Keratinocyte (primary cell): ENCODE measurements around the gene PSMB1. TPM values are rescaled to one million over a fixed set of nuclear protein-coding genes. Genes with fewer than 3 reads are reported as not detected.
"Not testable (repeated sequence)": the region's sequence is repeated elsewhere in the genome, so short reads cannot be mapped to it uniquely, and the experiment has no call there.

ENCODE experiments used
- DNase-seq: peaks from one replicate; pipeline ENCODE4 v3.0.0-alpha.2; 2011; ENCODE audit warnings: low read depth, missing footprints, low spot score
- FAIRE-seq: peaks from 2 replicates; lab custom pipeline; 2011; peaks lifted over from hg19 to GRCh38; lab: Jason Lieb, UNC
- H2AFZ ChIP-seq: 2 replicates; pipeline ENCODE4 v1.6.0; 2012; ENCODE audit warnings: low read length, control low read depth, inconsistent platforms; ENCODE audit not compliant: control insufficient read depth
- H3K27ac ChIP-seq: 2 replicates; pipeline ENCODE4 v1.5.1; 2011; ENCODE audit warnings: low read length; ENCODE audit not compliant: control insufficient read depth, insufficient read depth
- H3K27me3 ChIP-seq: 3 replicates; pipeline ENCODE4 v1.6.0; 2011; ENCODE audit warnings: low read length; ENCODE audit not compliant: control insufficient read depth, insufficient read depth; ENCODE audit errors: extremely low read depth
- H3K36me3 ChIP-seq, 2 experiments: 2 replicates in 1 of 2; 3 replicates in 1 of 2; pipeline ENCODE4 v1.5.1; 2011; ENCODE audit warnings: low read length in 2 of 2, mild to moderate bottlenecking in 1 of 2; ENCODE audit not compliant: control insufficient read depth in 2 of 2, insufficient read depth in 2 of 2; ENCODE audit errors: extremely low read depth in 1 of 2
- H3K4me1 ChIP-seq: 3 replicates; pipeline ENCODE4 v1.5.1; 2011; ENCODE audit warnings: low read length; ENCODE audit not compliant: control insufficient read depth, insufficient read depth; ENCODE audit errors: extremely low read depth
- H3K4me2 ChIP-seq: 3 replicates; pipeline ENCODE4 v1.6.0; 2011; ENCODE audit warnings: low read depth, low read length; ENCODE audit not compliant: control insufficient read depth, insufficient read depth; ENCODE audit errors: extremely low read depth
- H3K4me3 ChIP-seq, 3 experiments: fragments of 200-600 bp in 1 of 3; sonication (generic) in 1 of 3; 2 replicates in 2 of 3; 3 replicates in 1 of 3; pipeline ENCODE4 v1.5.1; 2011 to 2016; ENCODE audit warnings: low read length in 3 of 3, mild to moderate bottlenecking in 3 of 3, control low read depth in 2 of 3, inconsistent platforms in 1 of 3, low read depth in 1 of 3, mixed read lengths in 1 of 3, mixed run types in 1 of 3, moderate library complexity in 1 of 3; ENCODE audit not compliant: control insufficient read depth in 2 of 3, insufficient read depth in 2 of 3; ENCODE audit errors: extremely low read depth in 1 of 3
- H3K79me2 ChIP-seq: 2 replicates; pipeline ENCODE4 v1.6.0; 2012; ENCODE audit warnings: low read length; ENCODE audit not compliant: control insufficient read depth, insufficient read depth
- H3K9ac ChIP-seq: 3 replicates; pipeline ENCODE4 v1.6.0; 2011; ENCODE audit warnings: low read length; ENCODE audit not compliant: control insufficient read depth, insufficient read depth; ENCODE audit errors: extremely low read depth
- H3K9me1 ChIP-seq: 3 replicates; pipeline ENCODE4 v1.6.0; 2011; ENCODE audit warnings: low read length; ENCODE audit not compliant: control insufficient read depth, insufficient read depth; ENCODE audit errors: extremely low read depth
- H3K9me3 ChIP-seq: 2 replicates; pipeline ENCODE4 v1.5.1; 2012; ENCODE audit warnings: low read depth, low read length; ENCODE audit not compliant: control insufficient read depth
- H4K20me1 ChIP-seq: 3 replicates; pipeline ENCODE4 v1.6.0; 2011; ENCODE audit warnings: low read length; ENCODE audit not compliant: control insufficient read depth, insufficient read depth; ENCODE audit errors: extremely low read depth
- EZH2 ChIP-seq: IDR thresholded peaks from one replicate; pipeline ENCODE4 v1.6.1; 2012; ENCODE audit warnings: inconsistent platforms, mild to moderate bottlenecking, low read length, moderate library complexity
- dilution Hi-C: fragments of 300-500 bp; cut with MboI; formaldehyde crosslinking; loops from one replicate; pipeline ENCODE4 v1.7.0; 2020; ENCODE audit warnings: low sequenced_read_pairs; ENCODE audit not compliant: extremely low pct_ligation_motif_present
- polyA plus RNA-seq, 5 experiments: library from polyadenylated mRNA; depleted of rRNA in 3 of 5; stranded (reverse) in 3 of 5; stranded (forward) in 1 of 5; unstranded in 1 of 5; fragments of >200 nt; gene quantifications; 1 replicate in 1 of 5; 2 replicates in 3 of 5; 3 replicates in 1 of 5; pipeline versions ENCODE4 v1.2.1 to v1.2.3, GENCODE V29; 2011 to 2012; ENCODE audit warnings: missing spikeins in 2 of 5, low read depth in 1 of 5, low replicate concordance in 1 of 5
- TF ChIP-seq, protein P1 (sequence below), 3 experiments: IDR thresholded peaks in 1 of 3; conservative IDR thresholded peaks in 1 of 3; optimal IDR thresholded peaks in 1 of 3; 2 replicates in 2 of 3; 3 replicates in 1 of 3; pipeline versions ENCODE3 to v1.5.1; 2011; ENCODE audit warnings: low read length in 3 of 3, mild to moderate bottlenecking in 3 of 3, moderate library complexity in 2 of 3, control low read depth in 1 of 3, inconsistent platforms in 1 of 3; ENCODE audit not compliant: insufficient read depth in 2 of 3; ENCODE audit errors: extremely low read depth in 1 of 3

Gene PSMB1
- polyA plus RNA-seq, 1 donor (not counting 4 experiments of a cell fraction or from before 2014, with no cell fraction given), result 430 TPM

DNA sequence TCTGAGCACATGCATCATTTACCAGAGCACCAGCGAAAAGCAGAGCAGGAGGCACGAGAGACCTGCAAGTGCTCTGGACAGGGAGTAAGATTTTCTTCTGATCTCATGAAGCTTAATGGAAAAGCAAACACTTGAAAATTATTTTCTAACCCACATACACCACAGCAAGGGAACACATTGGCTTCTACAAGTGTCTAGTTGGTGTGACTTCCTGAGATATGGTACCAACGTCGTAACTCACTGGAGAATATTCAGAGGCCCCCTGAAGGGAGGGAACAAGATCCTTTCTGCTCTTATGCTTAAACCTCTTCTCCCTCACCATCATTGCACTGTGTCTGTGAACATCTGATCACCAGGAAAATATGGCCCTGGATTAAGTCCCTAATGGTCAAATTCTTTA, 48.6 kb downstream of the PSMB1 start:
- H3K27ac ChIP-seq, result no peak overlapping the region
- H3K4me2 ChIP-seq, result no peak overlapping the region
- H4K20me1 ChIP-seq, result no peaks in the 10 kb centered on the region
- H3K9ac ChIP-seq, result no peak overlapping the region
- H3K9me3 ChIP-seq, result peaks cover 4% of the 10 kb centered on the region
- DNase-seq (no peak), FAIRE-seq (no peak)
- H3K4me1 ChIP-seq, result no peaks in the 10 kb centered on the region
- H3K9me1 ChIP-seq, result no peaks in the 10 kb centered on the region
- H3K27me3 ChIP-seq, result no peaks in the 10 kb centered on the region
- no peak overlapping the region for H3K4me3 ChIP-seq
- TF ChIP-seq, protein P1, sequence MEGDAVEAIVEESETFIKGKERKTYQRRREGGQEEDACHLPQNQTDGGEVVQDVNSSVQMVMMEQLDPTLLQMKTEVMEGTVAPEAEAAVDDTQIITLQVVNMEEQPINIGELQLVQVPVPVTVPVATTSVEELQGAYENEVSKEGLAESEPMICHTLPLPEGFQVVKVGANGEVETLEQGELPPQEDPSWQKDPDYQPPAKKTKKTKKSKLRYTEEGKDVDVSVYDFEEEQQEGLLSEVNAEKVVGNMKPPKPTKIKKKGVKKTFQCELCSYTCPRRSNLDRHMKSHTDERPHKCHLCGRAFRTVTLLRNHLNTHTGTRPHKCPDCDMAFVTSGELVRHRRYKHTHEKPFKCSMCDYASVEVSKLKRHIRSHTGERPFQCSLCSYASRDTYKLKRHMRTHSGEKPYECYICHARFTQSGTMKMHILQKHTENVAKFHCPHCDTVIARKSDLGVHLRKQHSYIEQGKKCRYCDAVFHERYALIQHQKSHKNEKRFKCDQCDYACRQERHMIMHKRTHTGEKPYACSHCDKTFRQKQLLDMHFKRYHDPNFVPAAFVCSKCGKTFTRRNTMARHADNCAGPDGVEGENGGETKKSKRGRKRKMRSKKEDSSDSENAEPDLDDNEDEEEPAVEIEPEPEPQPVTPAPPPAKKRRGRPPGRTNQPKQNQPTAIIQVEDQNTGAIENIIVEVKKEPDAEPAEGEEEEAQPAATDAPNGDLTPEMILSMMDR (optimal IDR thresholded peaks at IDR 0.05 in 1 of 3, IDR thresholded peaks at IDR 0.05 in 1 of 3, conservative IDR thresholded peaks at IDR 0.05 in 1 of 3; ENCODE audit: extremely low read depth in 1 of 3, insufficient read depth in 2 of 3, low read length in 3 of 3), result no peak
- TF ChIP-seq EZH2, result no peak
- dilution Hi-C loops, result no loop called here
- no peaks in the 10 kb centered on the region for H3K36me3 ChIP-seq
- no peaks in the 10 kb centered on the region for H3K79me2 ChIP-seq
- no peak overlapping the region for H2AFZ ChIP-seq

DNA sequence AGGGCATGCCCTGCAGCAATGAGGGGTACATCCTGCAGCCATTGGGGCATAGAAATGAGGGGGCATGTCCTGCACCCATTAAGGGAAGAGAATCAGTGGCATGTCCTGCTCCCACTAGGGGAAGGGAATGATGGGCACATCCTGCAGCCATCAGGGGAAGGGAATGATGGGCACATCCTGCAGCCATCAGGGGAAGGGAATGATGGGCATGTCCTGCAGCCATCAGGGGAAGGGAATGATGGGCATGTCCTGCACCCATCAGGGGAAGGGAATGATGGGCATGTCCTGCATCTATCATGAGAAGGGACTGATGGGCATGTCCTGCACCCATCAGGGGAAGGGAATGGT, 49.7 kb downstream of the PSMB1 start:
- no peaks in the 10 kb centered on the region for H3K36me3 ChIP-seq
- no peak overlapping the region for H3K4me2 ChIP-seq
- no peaks in the 10 kb centered on the region for H4K20me1 ChIP-seq
- TF ChIP-seq EZH2, result no peak
- TF ChIP-seq, protein P1 (optimal IDR thresholded peaks at IDR 0.05 in 1 of 3, IDR thresholded peaks at IDR 0.05 in 1 of 3, conservative IDR thresholded peaks at IDR 0.05 in 1 of 3; ENCODE audit: extremely low read depth in 1 of 3, insufficient read depth in 2 of 3, low read length in 3 of 3), result no peak
- H3K9me1 ChIP-seq, result no peaks in the 10 kb centered on the region
- no peaks in the 10 kb centered on the region for H3K79me2 ChIP-seq
- H3K4me1 ChIP-seq, result no peaks in the 10 kb centered on the region
- FAIRE-seq, result no peak
- no peaks in the 10 kb centered on the region for H3K27me3 ChIP-seq
- no peak overlapping the region for H3K4me3 ChIP-seq
- DNase-seq, result no peak
- dilution Hi-C loops, result no loop called here
- H3K9ac ChIP-seq, result no peak overlapping the region
- H3K9me3 ChIP-seq, result peaks cover 4% of the 10 kb centered on the region
- H2AFZ ChIP-seq, result no peak overlapping the region
- no peak overlapping the region for H3K27ac ChIP-seq

DNA sequence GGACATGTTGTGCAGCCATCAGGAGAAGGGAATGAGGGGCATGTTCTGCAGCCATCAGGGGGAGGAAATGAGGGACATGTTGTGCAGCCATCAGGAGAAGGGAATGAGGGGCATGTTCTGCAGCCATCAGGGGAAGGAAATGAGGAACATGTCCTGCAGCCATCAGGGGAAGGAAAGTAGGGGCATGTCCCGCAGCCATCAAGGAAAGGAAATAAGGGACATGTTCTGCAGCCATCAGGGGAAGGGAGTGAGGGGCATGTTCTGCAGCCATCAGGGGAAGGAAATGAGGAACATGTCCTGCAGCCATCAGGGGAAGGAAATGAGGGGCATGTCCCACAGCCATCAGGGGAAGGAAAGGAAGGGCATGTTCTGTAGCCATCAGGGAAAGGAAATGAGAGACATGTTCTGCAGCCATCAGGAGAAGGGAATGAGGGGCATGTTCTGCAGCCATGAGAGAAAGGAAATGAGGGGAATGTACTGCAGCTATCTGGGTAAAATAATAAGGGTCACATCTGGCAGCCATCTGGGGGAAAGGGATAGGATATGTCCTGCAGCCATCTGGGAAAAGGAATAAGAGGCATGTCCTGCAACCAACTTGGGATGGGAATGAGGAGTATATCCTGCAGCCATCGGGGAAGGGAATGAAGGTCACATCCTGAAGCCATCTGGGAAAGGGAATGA, 50.2 kb downstream of the PSMB1 start:
- H3K79me2 ChIP-seq, H3K4me2 ChIP-seq, FAIRE-seq, H3K4me1 ChIP-seq, dilution Hi-C loops, H4K20me1 ChIP-seq, H3K4me3 ChIP-seq, H3K9me1 ChIP-seq, H2AFZ ChIP-seq, H3K9me3 ChIP-seq, H3K9ac ChIP-seq, H3K27ac ChIP-seq, H3K27me3 ChIP-seq, H3K36me3 ChIP-seq, DNase-seq: not testable (repeated sequence)

DNA sequence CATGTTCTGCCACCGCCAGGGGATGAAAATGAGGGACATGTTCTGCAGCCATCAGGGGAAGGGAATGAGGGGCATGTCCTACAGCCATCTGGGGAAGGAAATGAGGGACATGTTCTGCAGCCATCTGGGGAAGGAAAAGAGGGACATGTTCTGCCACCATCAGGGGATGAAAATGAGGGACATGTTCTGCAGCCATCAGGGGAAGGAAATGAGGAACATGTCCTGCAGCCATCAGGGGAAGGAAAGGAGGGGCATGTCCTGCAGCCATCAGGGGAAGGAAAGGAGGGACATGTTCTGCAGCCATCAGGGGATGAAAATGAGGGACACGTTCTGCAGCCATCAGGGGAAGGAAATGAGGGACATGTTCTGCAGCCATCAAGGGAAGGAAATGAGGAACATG, 50.8 kb downstream of the PSMB1 start:
- not testable (repeated sequence) for FAIRE-seq

More for the DNA sequence above, 50.8 kb downstream of the PSMB1 start:
- DNase-seq, H3K4me2 ChIP-seq, H3K9me1 ChIP-seq, H3K9me3 ChIP-seq, H3K27ac ChIP-seq, H4K20me1 ChIP-seq, H3K4me1 ChIP-seq, H2AFZ ChIP-seq, H3K27me3 ChIP-seq, dilution Hi-C loops, H3K9ac ChIP-seq, H3K36me3 ChIP-seq, H3K79me2 ChIP-seq, H3K4me3 ChIP-seq: not testable (repeated sequence)
